A549 (cell line): ENCODE measurements around the gene CDK5R1.

ENCODE experiments used
- CEBPB ChIP-seq, 2 experiments: fragments of >200 bp in 1 of 2; sonication (Bioruptor Twin) in 1 of 2; formaldehyde crosslinking in 1 of 2; IDR thresholded peaks; 2 replicates each; pipeline ENCODE4 v1.6.1; 2012 to 2016
- FOXS1 ChIP-seq: fragments of 250-450 bp; sonication (Bioruptor Pico); IDR thresholded peaks from 2 replicates; pipeline ENCODE4 v1.5.0; 2020; ENCODE audit warnings: mild to moderate bottlenecking, moderate library complexity
- PHF8 ChIP-seq: fragments of 200-600 bp; sonication (generic); IDR thresholded peaks from 2 replicates; pipeline ENCODE4 v1.6.1; 2016; ENCODE audit warnings: low read depth, mild to moderate bottlenecking, antibody characterized with exemption, moderate library complexity, borderline replicate concordance
- POLR2A ChIP-seq: IDR thresholded peaks from 2 replicates; pipeline ENCODE4 v1.6.1; 2012; ENCODE audit warnings: mild to moderate bottlenecking, low read length
- RAD21 ChIP-seq, 2 experiments: fragments of >200 bp in 1 of 2; sonication (Bioruptor Twin) in 1 of 2; formaldehyde crosslinking in 1 of 2; IDR thresholded peaks in 1 of 2; conservative IDR thresholded peaks in 1 of 2; 2 replicates in 1 of 2; 3 replicates in 1 of 2; pipeline ENCODE4 v1.6.1; 2012 to 2018; ENCODE audit warnings: inconsistent platforms in 1 of 2
- SMC3 ChIP-seq: fragments of >200 bp; sonication (Bioruptor Twin); formaldehyde crosslinking; IDR thresholded peaks from 3 replicates; pipeline ENCODE4 v1.6.1; 2018; ENCODE audit warnings: inconsistent platforms
- TF ChIP-seq, protein P1 (sequence below): fragments of >200 bp; sonication (Bioruptor Twin); formaldehyde crosslinking; IDR thresholded peaks from 3 replicates; pipeline ENCODE4 v1.5.1; 2016
- TF ChIP-seq, protein P2 (sequence below): fragments of 200-600 bp; sonication (generic); IDR thresholded peaks from 2 replicates; pipeline ENCODE4 v1.6.1; 2016; ENCODE audit warnings: antibody characterized with exemption, mild to moderate bottlenecking, moderate library complexity

GRCh38 chr17:32482568-32483320 lies 4.0 kb upstream of the CDK5R1 start:
- TF ChIP-seq, protein P1, sequence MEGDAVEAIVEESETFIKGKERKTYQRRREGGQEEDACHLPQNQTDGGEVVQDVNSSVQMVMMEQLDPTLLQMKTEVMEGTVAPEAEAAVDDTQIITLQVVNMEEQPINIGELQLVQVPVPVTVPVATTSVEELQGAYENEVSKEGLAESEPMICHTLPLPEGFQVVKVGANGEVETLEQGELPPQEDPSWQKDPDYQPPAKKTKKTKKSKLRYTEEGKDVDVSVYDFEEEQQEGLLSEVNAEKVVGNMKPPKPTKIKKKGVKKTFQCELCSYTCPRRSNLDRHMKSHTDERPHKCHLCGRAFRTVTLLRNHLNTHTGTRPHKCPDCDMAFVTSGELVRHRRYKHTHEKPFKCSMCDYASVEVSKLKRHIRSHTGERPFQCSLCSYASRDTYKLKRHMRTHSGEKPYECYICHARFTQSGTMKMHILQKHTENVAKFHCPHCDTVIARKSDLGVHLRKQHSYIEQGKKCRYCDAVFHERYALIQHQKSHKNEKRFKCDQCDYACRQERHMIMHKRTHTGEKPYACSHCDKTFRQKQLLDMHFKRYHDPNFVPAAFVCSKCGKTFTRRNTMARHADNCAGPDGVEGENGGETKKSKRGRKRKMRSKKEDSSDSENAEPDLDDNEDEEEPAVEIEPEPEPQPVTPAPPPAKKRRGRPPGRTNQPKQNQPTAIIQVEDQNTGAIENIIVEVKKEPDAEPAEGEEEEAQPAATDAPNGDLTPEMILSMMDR = no peak
- TF ChIP-seq POLR2A = no peak
- TF ChIP-seq, protein P2, sequence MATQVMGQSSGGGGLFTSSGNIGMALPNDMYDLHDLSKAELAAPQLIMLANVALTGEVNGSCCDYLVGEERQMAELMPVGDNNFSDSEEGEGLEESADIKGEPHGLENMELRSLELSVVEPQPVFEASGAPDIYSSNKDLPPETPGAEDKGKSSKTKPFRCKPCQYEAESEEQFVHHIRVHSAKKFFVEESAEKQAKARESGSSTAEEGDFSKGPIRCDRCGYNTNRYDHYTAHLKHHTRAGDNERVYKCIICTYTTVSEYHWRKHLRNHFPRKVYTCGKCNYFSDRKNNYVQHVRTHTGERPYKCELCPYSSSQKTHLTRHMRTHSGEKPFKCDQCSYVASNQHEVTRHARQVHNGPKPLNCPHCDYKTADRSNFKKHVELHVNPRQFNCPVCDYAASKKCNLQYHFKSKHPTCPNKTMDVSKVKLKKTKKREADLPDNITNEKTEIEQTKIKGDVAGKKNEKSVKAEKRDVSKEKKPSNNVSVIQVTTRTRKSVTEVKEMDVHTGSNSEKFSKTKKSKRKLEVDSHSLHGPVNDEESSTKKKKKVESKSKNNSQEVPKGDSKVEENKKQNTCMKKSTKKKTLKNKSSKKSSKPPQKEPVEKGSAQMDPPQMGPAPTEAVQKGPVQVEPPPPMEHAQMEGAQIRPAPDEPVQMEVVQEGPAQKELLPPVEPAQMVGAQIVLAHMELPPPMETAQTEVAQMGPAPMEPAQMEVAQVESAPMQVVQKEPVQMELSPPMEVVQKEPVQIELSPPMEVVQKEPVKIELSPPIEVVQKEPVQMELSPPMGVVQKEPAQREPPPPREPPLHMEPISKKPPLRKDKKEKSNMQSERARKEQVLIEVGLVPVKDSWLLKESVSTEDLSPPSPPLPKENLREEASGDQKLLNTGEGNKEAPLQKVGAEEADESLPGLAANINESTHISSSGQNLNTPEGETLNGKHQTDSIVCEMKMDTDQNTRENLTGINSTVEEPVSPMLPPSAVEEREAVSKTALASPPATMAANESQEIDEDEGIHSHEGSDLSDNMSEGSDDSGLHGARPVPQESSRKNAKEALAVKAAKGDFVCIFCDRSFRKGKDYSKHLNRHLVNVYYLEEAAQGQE = no peak
- TF ChIP-seq SMC3 = no peak
- no peak for TF ChIP-seq CEBPB (IDR thresholded peaks at IDR 0.05)
- no peak for TF ChIP-seq PHF8
- TF ChIP-seq FOXS1 (CRISPR knock-in tag) = no peak
- no peak for TF ChIP-seq RAD21 (conservative IDR thresholded peaks at IDR 0.05 in 1 of 2, IDR thresholded peaks at IDR 0.05 in 1 of 2)
